Glomerular endothelial cell (primary cell): Measurements from ENCODE around the gene MRPL46. TPM values are rescaled to one million over a fixed set of nuclear protein-coding genes. Genes with fewer than 3 reads are reported as not detected.
"Not testable (repeated sequence)": the region's sequence is repeated elsewhere in the genome, so short reads cannot be mapped to it uniquely, and the experiment has no call there.

Experiments
- DNase-seq: peaks from one replicate; pipeline ENCODE4 v3.0.0-alpha.2; 2011; ENCODE audit warnings: low read depth, low spot score; ENCODE audit errors: extremely low read depth
- total RNA-seq: library from RNA; depleted of rRNA; stranded (reverse); fragments of >200 nt; gene quantifications from 2 replicates; pipeline ENCODE4 v1.2.3, GENCODE V29; 2015

The MRPL46 gene
- total RNA-seq, 1 donor from 2014 or later, result 17.9 TPM

GRCh38 chr15:88448991-88449461, 18.2 kb downstream of the MRPL46 start:
- DNase-seq, result no peak

GRCh38 chr15:88447741-88448140, 19.4 kb downstream of the MRPL46 start:
- no peak for DNase-seq

DNA sequence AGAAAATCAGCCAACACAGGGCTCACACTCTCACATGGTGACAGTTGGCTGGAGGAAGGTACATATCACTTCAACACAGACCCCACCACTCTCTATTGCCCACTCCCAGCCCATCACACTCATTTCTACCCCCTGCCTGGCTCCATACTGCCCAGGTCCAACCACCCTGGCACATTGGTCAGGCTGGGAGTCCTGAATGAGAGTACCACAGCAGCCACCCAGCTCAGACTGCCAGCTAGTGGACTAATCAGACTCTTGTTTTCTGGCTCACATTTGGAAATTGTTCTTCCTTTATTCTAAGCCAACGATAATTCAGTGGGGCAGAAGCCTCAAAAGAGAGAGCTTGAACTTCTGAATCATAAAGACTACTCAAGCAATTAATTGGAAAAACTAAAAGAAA, 20.0 kb downstream of the MRPL46 start:
- DNase-seq, result no peak

GRCh38 chr15:88441076-88441730, 26.0 kb downstream of the MRPL46 start:
- no peak for DNase-seq

DNA sequence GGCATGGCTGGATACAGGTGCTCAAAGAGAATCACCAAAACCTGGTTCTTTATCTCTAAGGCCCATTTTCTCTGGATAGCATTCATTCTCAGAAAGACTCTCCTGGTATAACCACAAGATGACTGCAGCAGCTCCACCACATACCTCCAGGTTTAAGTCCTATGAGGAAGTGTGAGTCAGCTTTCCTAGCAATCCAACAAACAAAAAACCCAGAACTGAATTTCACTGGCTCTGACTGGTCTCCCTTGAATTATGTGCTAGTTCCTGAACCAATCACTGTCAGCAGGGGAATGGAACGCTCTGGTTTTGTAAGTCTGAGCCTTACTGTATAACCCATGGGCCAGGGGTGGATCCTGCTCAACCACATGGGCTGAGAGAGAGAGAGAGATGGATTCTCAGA, 27.2 kb downstream of the MRPL46 start:
- DNase-seq, result no peak

GRCh38 chr15:88438181-88438580, 29.0 kb downstream of the MRPL46 start:
- no peak for DNase-seq

DNA sequence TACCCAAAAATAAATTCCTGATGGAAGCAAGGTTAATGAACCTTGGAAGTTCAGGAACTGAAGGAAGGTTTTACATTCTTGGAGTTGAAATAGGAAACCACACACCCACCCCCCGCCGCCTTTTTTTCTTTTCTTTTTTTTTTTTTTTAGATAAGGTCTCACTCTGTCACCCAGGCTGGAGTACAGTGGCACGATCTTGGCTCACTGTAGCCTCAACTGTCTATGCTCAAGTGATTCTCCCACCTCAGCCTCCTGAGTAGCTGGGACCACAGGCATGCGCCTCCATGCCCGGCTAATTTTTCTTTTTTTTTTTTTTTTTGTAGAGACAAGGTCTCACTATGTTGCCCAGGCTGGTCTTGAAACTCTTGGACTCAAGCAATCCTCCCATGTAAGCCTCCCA, 33.1 kb downstream of the MRPL46 start:
- not testable (repeated sequence) for DNase-seq

DNA sequence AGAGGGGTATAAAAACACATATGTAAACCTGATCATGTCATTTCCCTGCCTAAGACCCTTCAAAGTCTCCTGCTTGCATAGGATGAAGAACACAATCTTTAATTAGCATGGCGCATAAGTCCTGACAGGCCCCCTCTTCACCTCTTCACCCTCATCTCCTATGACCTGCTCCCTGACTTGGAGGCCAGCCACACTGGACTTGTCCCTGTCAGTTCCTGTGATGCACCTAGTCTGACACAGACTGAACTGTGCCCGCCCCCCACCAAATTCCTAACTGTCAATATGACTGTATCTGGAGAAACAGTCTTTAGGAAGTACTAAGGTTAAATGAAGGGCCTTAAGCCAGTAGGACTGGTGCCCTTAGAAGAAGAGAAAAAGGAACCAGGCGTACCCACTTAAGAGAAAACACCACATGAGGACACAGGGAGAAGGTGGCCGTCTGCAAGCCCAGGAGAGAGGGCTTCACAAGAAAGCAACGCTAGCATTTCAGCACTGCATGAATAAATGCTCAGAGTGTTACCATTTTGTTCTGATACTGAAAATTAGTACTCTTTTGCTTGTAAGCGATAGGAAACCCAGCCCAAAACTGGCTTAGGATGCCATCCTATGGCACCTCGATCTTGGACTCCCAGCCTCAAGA, 34.0 kb downstream of the MRPL46 start:
- no peak for DNase-seq

- no peak for DNase-seq
Measured at GRCh38 chr15:88431441-88431840, 35.7 kb downstream of the MRPL46 start.

- DNase-seq, result no peak
Measured at GRCh38 chr15:88430051-88430450, 37.1 kb downstream of the MRPL46 start.

DNA sequence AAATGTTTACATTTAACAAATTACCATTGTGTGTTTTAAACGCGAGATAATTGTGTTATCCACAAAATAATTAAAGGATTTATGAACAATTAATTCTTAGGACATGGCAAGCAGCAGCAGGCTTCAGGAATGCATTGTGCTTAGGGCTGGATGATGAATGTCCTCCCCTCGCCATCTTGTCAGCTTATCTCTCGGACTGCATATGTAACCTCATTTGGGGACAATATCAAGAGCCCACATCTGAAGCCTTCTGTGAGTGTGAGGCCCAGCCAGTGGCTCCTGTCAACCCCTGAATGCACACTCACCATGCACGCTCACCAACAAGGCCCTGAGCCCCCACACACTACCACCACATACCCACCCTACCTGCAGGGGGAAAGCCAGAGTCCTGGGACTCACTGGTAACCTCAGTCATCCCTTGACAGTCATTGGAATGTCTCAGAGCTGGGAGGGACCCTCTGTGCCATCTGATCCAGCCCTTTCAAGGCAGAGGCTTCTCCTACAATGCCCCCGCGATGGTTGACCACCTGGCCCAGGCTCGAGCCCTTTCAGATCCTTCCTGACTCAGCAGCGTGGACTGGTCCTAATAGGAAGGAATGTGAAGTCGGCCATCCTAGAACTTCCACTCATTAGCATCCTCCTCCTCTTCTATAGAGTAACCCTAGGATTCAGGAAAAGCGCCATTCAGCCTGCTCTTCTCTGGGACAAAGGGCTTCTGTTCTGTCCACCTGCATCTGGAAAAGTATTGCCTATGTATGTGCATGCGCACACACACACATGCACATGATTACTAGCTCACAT, 38.2 kb downstream of the MRPL46 start:
- no peak for DNase-seq

DNA sequence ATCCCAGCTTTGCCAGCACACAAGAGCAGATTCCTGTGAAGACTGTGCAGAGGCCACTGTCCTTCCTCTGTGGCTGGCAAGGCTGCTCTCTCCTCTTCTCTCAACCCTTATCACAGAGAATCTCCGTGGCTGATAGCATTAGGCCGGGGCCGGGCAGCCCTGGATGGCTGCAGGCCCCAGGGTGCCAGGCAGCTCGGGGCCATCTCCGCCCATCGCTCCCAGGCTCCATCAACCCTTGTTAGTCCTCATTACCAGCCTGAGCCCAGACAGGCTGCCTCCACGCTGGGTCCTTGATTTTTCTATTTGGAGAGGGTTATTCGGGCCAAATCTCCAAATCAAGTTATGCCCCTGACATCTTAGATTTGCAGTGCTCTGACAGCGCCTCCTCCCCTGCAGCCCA, 39.1 kb downstream of the MRPL46 start:
- no peak for DNase-seq

DNA sequence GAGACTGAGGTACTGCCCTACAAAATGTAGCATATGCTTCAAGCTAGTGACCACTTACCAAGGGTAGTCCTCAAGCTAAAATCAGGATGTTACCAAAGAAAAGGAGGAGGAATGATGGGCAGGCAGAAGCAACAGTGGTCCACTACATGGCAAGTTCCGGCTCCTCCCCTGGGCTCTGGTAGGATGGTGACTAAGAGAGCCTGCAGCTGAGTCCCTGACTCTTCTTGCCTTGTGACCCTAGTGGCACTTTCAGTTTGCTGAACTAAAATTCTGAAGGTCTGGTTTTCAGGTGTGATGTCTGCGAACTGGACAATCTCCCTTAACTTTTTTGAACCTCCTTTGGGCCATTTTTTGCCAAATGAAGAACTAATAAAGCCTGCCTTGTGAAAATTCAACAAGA, 40.9 kb downstream of the MRPL46 start:
- no peak for DNase-seq

DNA sequence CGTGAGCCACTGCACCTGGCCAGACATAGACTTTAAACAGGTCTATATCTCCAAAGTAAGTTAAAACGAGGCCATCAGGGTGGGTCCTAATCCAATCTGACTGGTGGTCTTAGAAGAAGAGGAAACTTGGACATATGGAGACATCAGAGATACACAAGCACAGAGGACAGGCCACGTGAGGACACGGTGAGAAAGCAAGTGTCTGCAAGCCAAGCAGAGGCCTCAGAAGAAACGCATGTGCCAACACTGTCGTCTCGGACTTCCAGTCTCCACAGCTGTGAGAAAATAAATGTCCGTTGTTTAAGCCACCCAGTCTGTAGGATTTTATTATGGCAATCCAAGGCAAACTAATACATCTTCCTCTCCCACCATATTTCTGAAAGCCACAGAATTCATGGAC, 43.9 kb downstream of the MRPL46 start:
- DNase-seq, result no peak

GRCh38 chr15:88419830-88420229, 47.4 kb downstream of the MRPL46 start:
- DNase-seq, result no peak

Other genes starting within 250 kb of the MRPL46 start
- gene NTRK3, start 210.6 kb downstream of the MRPL46 start, total RNA-seq, result 0.41 TPM in 1 of 2 replicates, not detected in the other
- gene MRPS11, start 320 bp upstream of the MRPL46 start, total RNA-seq, result 28.9 and 54.1 TPM in 2 replicates
- 4.1 and 5.0 TPM in 2 replicates for gene DET1, start 79.3 kb upstream of the MRPL46 start, total RNA-seq
- gene AEN, start 154.0 kb upstream of the MRPL46 start, total RNA-seq, result 61.5 and 65.4 TPM in 2 replicates
- gene ISG20, start 171.6 kb upstream of the MRPL46 start, total RNA-seq, result 11.2 and 36.5 TPM in 2 replicates